Muscle of arm (tissue), 14 donors: ENCODE data around the gene FTMT. TPM values are rescaled to one million over a fixed set of nuclear protein-coding genes. Genes with fewer than 3 reads are reported as not detected.
"Not testable (repeated sequence)": the region's sequence is repeated elsewhere in the genome, so short reads cannot be mapped to it uniquely, and the experiment has no call there.

Experiments
- DNase-seq: peaks from one replicate; pipeline ENCODE4 v3.0.0-alpha.2; 2013
- long read RNA-seq, 11 donors: transcript quantifications; one replicate each; lab custom pipeline, GENCODE V29; 2026
- polyA plus RNA-seq, 12 donors: library from polyadenylated mRNA; unstranded; fragments of 120-200 nt; gene quantifications; one replicate each; pipeline ENCODE4 v1.2.1, GENCODE V29; 2013; ENCODE audit not compliant: insufficient read length in 12 of 12

Gene FTMT
- polyA plus RNA-seq = not detected
- long read RNA-seq, donor 1 = 0 reads
- long read RNA-seq, donor 2 = 0 reads
- long read RNA-seq, donor 3 = 0 reads
- long read RNA-seq, donor 4 = 0 reads
- long read RNA-seq, donor 5 = 0 reads
- long read RNA-seq, donor 6 = 0 reads
- long read RNA-seq, donor 7 = 0 reads
- long read RNA-seq, donor 8 = 0 reads
- long read RNA-seq, donor 9 = 0 reads
- long read RNA-seq, donor 10 = 0 reads
- long read RNA-seq, donor 11 = 0 reads

DNA sequence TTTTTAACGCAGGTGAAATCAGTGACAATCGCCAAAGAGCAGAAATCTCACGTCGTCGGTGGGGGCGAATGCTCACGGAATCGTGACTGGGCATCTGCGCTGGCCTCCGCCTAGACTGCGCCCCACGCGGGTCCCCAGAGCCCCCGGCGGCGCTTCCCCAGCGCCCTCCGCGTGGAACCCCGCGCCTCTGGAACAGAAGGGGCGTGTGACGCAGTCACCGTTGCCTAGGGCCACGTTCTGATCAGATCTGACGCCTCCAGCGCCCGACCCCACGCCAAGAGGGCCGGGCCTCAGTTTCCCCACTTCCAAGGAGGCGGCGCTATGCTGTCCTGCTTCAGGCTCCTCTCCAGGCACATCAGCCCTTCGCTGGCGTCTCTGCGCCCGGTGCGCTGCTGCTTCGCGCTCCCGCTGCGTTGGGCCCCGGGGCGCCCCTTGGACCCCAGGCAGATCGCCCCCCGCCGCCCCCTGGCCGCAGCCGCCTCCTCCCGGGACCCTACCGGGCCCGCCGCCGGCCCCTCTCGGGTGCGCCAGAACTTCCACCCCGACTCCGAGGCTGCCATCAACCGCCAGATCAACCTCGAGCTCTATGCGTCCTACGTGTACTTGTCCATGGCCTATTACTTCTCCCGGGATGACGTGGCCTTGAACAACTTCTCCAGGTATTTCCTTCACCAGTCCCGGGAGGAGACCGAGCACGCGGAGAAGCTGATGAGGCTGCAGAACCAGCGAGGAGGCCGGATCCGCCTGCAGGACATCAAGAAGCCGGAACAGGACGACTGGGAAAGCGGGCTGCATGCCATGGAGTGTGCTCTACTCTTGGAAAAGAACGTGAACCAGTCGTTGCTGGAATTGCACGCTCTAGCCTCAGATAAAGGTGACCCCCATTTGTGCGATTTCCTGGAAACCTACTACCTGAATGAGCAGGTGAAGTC is at the start of gene FTMT:
Gene FTMT (plus strand): TSS at position 240 of the 932 bp plus-strand sequence. CDS start 82 bp downstream, at position 322.
- DNase-seq = no peak

GRCh38 chr5:121805251-121805650 is 46.4 kb upstream of the FTMT start:
- DNase-seq = not testable (repeated sequence)

- no peak for DNase-seq
Measured at GRCh38 chr5:121805911-121806310, 45.8 kb upstream of the FTMT start.

DNA sequence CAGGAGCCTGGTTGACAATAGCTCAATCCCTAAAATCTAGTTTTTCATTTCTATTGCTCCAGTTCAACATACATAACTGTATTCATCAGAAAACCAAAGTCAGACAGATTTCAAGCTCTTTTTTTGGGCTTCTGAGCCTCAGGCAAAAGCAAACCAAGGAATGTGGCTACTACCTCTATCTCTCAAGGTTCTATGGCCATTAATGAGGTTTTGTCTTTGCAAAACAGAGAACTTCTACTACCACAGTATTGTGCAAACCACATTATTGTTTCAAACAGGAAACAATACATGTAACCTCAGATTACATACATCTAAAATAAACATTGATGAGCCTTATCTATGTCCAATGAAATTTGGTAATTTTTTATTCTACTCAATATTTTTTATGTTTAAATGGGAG is 35.5 kb upstream of the FTMT start:
- DNase-seq = no peak

DNA sequence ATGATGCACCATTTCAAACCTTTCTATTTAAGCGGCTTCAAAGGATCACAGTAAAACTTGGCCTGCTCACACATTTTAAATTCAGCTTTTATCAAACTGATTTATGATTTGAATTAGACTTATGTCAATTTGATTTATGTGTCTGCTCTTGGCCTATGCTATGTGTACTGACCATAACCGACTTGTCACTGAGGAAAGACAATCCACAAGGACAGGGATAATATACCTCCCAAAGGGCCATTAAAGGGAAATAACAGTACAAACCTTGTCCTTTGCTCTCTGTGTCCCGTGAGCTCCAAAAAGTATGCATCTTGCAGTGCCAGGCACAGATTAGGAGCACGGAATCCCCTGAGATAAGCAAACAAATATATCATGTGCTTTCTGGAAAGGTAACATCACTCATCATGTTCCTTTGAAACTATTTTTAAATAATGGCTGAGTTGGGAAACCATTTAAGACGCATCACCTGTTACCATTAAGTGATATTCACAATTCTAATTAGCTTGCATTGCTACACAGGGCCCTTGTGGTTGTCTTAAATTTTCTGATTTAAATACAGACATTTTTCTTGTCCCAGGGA is 31.9 kb upstream of the FTMT start:
- no peak for DNase-seq

- no peak for DNase-seq
Measured at GRCh38 chr5:121833617-121834016, 18.1 kb upstream of the FTMT start.

GRCh38 chr5:121834021-121834420 is 17.7 kb upstream of the FTMT start:
- DNase-seq = no peak

DNA sequence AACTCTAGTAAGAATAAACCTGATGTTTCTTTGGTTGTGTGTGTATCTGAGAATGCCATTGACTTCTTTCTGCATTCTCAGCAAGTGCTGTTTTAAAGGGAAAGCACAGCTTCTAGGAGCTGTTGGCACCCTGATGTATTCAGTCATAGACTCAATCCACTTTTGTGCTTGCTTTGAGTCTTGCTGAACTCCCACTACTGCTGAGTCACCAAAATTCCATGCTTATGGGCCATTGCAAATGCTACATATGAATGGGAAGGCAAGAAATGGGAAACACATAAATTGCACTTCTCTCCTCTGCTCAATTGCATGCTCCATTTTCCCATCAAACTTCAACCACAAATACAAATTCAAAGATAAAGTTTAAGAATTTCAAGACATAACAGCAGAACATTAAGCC is 9.8 kb upstream of the FTMT start:
- DNase-seq = no peak

DNA sequence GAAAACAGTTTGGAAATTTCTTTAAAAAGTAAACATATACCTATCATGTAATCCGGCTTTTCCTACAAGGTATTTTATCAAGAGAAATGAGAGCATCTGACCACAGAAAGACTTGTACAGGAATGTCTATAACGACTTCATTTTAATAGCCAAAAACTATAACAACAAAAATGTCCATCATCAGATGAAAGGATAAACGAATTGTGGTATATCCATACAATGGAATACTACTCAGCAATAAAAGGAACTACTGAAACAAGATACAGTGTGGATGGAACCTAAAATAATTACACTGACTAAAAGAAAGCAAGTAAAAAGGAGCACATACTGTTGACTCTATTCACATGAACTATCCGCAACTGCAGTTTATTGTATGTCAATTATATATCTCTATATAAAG is 1.4 kb upstream of the FTMT start:
- no peak for DNase-seq

GRCh38 chr5:121853850-121854249 is 2.2 kb downstream of the FTMT start:
- no peak for DNase-seq

DNA sequence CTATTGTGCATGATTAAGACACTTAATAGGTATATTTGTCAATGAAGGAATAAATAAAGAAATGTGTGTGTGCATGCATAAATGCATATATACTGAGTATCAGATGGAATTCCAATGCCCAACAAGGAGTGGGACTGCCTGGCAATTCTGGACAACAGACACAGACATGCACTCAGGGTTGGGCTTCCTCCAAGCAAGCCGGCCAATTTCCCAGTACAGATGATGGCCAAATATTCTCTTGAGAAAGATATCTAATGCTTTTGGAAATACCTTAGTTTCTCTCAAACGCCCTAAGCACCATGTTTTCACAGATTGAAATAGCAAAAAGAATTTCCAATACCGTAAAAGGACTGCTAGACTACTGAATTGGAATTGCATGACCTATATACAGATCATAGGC is 11.1 kb downstream of the FTMT start:
- peak; percentile 44 for DNase-seq

DNA sequence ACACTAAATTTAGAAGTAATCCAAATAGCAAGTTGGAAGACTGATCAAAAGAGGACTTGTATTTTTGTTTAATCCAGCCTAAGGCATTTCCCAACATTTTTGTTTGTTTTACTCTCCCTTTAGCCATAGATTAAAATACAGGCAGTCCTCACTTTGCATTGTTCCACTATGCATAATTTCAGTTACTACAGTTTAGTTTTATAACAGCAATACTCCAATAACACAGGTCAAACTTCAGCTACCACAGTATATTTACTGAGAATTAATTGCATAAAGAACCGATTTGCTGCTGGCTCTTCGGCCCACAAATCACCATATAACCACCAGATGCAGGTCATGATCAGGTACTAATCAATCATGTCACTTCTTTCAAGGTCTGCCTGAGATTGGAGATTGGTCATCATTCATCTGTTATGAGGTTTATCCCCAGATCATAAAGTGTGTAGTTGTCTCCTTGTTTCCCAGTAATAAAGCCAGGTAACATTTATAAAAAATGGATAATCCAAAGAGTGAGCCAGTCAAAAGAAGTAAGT is 12.1 kb downstream of the FTMT start:
- DNase-seq = no peak

- DNase-seq = no peak
Measured at GRCh38 chr5:121867403-121867802, 15.7 kb downstream of the FTMT start.

DNA sequence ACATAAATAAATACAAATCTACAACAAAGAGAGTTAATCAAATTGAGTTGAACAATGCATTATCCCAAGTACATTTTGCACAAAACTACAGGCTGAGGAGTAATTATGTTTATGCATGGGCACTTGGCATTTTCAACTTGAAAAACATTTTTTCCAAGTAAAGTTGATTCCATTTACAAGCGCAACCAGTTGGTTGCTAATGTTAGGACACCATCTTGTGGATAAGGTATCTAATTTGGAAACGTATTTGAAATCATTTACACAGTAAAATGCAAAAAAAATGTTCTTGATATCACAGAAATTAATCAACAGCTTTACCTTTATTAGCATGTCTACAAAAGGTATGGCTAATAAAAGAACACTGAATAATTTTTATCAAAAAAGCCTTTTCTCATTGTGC is 18.8 kb downstream of the FTMT start:
- DNase-seq = no peak

DNA sequence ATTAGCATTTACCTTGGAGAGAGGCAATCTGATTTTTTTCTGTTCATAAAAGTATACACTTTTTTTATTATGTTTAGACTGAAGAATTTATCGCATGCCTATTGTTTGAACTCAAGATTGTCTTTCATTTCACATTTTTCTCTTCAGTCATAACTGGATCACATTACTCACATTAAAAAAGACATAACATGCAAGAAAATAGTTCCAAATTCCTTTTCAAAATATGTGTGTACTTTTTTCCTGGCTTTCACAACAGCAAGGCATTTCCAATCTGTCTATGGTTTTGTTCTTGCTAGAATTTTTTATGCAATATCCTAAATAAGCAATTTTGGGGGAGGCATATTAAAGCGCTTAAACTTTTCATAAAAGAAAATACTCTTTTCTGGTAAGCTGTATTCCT is 21.2 kb downstream of the FTMT start:
- no peak for DNase-seq

- no peak for DNase-seq
Measured at GRCh38 chr5:121873409-121873808, 21.7 kb downstream of the FTMT start.

GRCh38 chr5:121885630-121886029 is 33.9 kb downstream of the FTMT start:
- no peak for DNase-seq

GRCh38 chr5:121887727-121888126 is 36.0 kb downstream of the FTMT start:
- DNase-seq = no peak

- DNase-seq = no peak
Measured at GRCh38 chr5:121890297-121890858, 38.7 kb downstream of the FTMT start.

- no peak for DNase-seq
Measured at GRCh38 chr5:121897341-121897740, 45.7 kb downstream of the FTMT start.

DNA sequence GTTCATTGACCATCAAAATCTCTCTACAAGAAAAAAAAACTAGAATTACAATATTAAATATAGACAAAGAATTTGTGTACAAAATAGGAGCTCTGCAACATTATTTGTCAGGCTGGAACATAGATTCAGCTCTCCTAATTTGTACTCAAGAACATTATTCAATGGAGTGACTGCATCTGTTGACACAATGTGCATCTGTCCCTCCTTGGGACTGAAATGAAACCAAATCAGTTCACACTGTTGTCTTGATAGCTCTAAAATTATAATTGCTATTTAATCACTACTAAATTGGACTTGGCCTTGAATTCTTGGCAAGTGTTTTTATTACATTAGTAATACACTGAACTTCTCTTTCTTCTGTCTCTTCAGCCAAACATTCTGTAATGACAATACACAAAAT is 47.7 kb downstream of the FTMT start:
- no peak for DNase-seq
